HCEC 1CT (cell line): ENCODE results near the gene DCUN1D2.
A peak's percentile ranks its signal among the peaks of the same experiment; 100 is the strongest.
"Not testable (repeated sequence)": the region's sequence is repeated elsewhere in the genome, so short reads cannot be mapped to it uniquely, and the experiment has no call there.

ENCODE experiments used
- DNase-seq: peaks from one replicate; pipeline ENCODE4 v3.0.0-alpha.2; 2017

Gene DCUN1D2

GRCh38 chr13:113460599-113460998 is 29.9 kb downstream of the DCUN1D2 start:
- DNase-seq: no peak

- DNase-seq: no peak
These were observed 30.4 kb downstream of the DCUN1D2 start for GRCh38 chr13:113460064-113460555.

GRCh38 chr13:113458253-113459065 is 32.1 kb downstream of the DCUN1D2 start:
- DNase-seq: no peak

- no peak for DNase-seq
These were observed 33.0 kb downstream of the DCUN1D2 start for GRCh38 chr13:113457510-113457909.

DNA sequence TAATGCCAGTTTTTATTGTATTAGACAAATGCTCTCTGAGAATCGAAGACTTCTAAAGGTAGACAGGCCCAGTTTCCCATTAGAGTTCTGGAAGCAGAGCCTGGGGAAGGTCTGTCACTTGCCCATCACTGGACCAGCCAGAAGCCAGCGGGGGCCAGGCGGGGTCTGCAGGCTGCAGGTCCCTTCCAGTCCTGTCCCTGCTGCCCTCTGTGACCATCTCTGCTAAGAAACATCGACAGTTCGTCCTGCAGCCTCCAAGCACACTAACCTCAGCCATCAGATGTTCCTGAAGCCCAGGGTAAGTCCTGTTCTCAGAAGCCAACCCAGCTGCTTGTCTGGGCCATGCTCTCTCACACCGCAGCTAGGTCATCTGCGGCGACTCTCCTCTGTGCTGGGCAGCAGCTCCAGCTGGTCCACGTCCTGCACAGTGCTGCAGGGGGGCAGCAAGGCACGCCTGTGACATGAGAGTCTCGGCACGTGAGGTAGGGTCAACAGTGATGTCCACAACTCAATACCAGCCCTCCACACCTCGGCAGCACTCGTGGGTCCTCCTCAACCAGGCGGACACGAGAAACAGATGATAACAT is 34.3 kb downstream of the DCUN1D2 start:
- DNase-seq: no peak

GRCh38 chr13:113455384-113455783 is 35.1 kb downstream of the DCUN1D2 start:
- no peak for DNase-seq

GRCh38 chr13:113454936-113455335 is 35.6 kb downstream of the DCUN1D2 start:
- no peak for DNase-seq

GRCh38 chr13:113452942-113453901 is 37.3 kb downstream of the DCUN1D2 start, which contains the start of gene ADPRHL1:
TSS of gene ADPRHL1 (minus strand) at chr13:113453488. CDS start at chr13:113453437, 51 bp downstream.
- no peak for DNase-seq

DNA sequence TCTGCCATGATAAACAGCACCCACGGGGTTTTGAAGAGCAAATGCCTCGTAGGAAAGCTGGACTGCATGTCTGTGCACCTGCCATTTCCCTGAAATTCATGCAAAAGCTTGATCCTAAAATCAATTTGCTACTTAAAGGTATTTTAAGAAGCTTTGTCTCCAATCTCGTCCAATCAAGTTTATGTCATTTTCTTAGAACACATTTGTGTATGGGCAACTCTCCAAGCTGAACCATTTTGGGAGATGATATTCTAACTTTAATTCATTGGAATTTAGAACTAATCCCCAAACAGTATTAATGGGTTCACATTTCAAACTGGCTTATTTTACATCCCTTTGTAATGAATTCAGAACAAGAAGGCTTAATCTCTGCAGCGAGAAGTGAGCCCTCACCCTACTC is 38.0 kb downstream of the DCUN1D2 start:
- DNase-seq: no peak

GRCh38 chr13:113451951-113452421 is 38.5 kb downstream of the DCUN1D2 start:
- no peak for DNase-seq

GRCh38 chr13:113450861-113451620 is 39.5 kb downstream of the DCUN1D2 start:
- not testable (repeated sequence) for DNase-seq

GRCh38 chr13:113450348-113450744 is 40.2 kb downstream of the DCUN1D2 start:
- DNase-seq: not testable (repeated sequence)

GRCh38 chr13:113449693-113450347 is 40.7 kb downstream of the DCUN1D2 start:
- DNase-seq: no peak

DNA sequence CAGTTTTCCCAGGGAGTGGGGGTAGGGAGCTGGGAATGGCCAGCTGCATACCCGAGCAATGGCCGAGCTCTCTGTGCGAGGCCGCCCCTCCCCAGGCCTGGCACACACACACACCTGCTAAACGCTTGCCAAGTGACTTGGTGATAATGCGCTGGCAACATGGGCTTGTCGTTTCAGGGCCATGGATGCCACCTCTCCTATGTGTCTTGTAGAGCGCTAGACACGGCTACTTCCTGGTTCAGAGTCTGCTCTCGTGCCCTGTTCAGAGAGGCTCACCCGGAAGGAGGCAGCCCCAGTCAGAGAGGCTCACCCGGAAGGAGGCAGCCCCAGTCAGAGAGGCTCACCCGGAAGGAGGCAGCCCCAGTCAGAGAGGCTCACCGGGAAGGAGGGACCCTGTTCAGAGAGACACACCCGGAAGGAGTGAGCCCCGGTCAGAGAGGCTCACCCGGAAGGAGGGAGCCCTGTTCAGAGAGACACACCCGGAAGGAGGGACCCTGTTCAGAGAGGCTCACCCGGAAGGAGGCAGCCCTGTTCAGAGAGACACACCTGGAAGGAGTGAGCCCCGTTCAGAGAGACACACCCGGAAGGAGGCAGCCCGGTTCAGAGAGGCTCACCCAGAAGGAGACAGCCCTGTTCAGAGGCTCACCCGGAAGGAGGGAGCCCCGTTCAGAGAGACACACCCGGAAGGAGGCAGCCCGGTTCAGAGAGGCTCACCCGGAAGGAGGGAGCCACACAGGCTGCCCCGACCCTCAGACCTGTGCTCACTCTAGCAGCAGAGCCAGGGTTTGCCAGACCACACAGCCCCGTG is 41.4 kb downstream of the DCUN1D2 start:
- DNase-seq: peak; percentile 94

DNA sequence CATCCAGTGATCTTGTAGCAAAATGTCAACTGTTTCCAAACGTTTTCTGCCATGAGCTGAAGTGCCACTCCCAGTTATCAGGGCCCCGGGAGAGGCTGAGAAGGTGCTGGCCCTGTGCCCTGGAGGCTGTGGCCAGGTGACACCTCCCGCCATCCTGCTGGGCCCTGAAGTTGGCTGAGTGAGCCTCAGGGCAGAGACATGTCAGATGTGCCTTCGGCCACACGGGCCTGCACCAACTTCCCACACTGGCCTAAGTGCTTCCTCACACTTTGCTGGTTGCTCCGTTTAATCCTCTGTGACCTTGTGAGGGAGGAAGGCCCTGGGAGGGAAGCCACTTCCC is 42.0 kb downstream of the DCUN1D2 start:
- no peak for DNase-seq

GRCh38 chr13:113447596-113447995 is 42.9 kb downstream of the DCUN1D2 start:
- no peak for DNase-seq

DNA sequence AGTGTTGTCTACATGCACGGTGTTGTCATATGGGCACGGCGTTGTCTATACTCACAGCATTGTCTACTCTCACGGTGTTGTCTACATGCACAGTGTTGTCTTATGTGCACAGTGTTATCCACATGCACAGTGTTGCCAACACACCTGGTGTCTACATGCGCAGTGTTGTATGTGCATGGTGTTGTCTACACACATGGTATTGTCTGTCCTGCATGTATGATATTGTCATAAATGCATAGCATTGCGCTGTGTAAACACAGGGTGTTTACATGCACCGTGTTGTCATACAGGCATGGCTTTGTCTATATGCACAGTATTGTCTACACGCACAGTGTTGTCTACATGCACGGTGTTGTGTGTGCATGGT is 44.0 kb downstream of the DCUN1D2 start:
- no peak for DNase-seq

DNA sequence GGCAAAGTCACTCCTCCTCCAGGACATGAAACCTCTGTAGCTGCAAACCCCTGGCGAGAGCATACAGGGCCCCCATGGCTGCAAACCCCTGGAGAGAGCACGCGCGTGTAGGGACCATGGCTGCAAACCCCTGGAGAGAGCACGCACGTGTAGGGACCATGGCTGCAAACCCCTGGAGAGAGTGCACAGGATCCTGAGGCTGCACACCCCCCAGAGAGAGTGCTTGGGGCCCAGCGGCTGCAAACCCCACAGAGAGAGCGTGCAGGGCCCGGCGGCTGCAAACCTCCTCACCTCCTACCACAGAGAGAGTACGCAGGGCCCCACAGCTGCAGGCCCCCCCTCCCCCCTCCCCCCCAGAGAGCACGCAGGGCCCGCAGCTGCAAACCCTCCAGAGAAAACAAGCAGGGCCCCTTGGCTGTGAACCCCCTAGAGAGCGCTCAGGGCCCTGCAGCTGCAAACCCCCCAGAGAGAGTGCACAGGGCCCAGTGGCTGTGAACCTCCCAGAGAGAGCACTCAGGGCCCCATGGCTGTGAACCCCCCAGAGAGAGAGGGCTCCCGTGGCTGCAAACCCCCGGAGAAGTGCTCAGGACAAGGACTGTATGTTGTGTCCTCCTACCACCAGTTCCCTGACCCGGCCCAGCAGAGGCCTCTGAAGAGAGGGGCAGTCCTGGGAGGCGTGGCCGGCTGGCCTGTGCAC is 44.6 kb downstream of the DCUN1D2 start:
- no peak for DNase-seq

GRCh38 chr13:113443991-113444390 is 46.5 kb downstream of the DCUN1D2 start:
- no peak for DNase-seq

DNA sequence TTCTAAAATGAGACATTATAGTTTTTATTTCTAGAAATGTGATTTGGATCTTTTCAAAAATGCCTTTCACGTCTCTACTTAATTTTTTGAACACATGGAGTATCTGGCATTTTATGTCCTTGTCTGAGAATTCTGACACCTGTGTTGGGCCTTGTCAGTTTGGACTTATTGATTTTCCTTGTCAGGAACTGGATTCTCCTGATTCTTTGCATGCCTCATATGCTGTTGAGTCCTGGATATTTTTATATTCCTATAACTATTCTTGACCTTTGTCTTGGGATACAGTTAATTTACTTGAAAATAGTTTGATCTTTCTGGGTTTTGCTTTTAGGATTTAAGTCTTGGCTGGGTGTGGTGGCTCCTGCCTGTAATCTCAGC is 47.5 kb downstream of the DCUN1D2 start:
- no peak for DNase-seq
